ENCODE data around the gene NEIL1.
"Not testable (repeated sequence)": the region's sequence is repeated elsewhere in the genome, so short reads cannot be mapped to it uniquely, and the experiment has no call there.

The NEIL1 gene

DNA sequence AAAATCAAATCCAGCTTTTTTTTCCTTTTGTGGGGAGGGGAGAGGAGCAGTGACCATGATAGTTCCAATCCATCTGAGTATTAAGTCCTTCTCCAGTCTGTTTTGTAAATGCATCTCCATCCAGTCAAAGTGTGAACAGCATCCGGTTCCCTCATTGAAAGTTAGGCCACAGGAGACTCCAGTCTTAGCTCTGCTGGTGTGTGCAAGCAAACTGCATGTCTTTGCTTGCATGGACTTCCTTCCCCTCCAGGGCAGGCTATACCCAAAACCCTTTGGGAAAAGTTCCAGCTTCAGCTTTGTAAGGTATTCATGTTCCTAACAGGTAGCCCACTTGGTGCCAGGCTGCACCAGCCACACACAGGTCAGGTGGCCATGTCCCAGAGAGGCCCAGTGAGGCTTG lies 24.6 kb downstream of the NEIL1 start:
- no peak for DNase-seq (ENCODE audit: low read depth in 2 of 2, low spot score in 1 of 2)

DNA sequence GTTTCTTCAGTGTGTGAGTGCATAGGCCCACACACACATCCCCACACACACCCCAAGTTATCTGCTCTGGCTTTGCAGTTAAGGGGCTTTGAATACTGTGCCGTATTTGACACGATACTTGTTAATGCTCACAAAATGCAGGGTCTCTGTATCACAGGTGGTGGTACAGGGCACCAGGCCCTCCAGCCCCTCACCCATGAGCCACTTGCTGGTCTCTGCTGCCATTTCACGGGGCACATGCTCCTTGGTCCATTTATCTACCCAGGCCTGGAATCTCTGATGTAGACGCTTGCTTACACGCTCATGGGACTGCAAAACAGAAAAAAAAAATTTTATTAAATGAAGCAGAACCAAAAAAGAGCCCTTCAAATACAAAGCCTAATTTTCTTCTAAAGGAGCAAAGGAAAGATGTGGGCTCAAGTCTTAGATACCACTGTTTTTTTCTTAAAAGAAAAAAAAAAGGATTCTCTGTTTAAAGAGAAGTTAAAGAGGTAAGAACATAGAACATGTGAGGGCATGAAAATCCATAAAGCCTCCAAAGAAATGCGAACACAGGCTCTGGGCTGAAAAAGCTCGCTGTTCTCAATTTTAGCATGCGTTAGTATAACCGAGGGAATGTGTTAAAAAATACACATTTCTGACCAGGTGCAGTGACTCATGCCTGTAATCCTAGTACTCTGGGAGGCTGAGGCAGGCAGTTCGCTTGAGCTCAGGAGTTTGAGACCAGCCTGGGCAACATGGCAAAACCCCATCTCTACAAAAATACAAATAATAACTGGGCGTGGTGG lies 25.3 kb downstream of the NEIL1 start:
- DNase-seq (ENCODE audit: low read depth in 2 of 2, low spot score in 1 of 2), result no peak

DNA sequence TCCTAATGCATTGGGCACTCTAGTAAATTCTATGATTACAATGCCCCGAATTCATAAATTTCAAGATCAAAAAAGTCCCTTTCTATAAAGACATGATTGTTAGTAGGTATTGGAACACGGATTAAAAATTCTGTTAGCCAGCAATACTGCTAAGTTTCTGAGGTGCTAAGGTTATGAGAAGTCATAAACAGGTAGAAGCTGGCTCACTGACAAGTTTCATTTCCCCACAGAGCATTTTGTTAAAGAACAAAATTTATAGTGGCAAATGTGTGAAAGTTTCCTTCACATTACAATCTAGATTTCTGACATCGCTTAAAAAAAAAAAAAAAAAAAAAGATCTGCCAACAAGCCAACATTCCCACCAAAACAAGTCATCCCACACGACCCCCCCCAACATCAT lies 33.9 kb downstream of the NEIL1 start:
- no peak for DNase-seq (ENCODE audit: low read depth in 2 of 2, low spot score in 1 of 2)

DNA sequence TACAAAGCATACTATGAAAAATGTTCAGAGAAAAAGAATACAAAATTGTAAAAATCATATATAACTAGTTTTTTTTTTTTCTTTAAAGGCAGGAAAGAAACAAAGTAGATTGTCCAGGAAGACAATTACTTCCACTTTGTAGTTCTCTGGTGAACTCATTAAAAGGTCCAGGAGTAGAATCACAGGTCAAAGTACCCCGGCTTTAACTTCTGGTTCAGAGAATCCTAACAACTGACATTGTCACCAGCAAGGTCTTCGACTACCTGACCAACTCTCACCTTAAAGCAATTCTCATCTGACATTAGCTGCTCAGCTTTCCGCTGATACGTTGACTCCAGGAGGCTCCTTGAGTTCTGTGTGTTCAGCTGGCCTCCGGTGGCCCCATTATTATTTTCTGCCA lies 37.1 kb downstream of the NEIL1 start:
- DNase-seq (ENCODE audit: low read depth in 2 of 2, low spot score in 1 of 2), result not testable (repeated sequence)

DNA sequence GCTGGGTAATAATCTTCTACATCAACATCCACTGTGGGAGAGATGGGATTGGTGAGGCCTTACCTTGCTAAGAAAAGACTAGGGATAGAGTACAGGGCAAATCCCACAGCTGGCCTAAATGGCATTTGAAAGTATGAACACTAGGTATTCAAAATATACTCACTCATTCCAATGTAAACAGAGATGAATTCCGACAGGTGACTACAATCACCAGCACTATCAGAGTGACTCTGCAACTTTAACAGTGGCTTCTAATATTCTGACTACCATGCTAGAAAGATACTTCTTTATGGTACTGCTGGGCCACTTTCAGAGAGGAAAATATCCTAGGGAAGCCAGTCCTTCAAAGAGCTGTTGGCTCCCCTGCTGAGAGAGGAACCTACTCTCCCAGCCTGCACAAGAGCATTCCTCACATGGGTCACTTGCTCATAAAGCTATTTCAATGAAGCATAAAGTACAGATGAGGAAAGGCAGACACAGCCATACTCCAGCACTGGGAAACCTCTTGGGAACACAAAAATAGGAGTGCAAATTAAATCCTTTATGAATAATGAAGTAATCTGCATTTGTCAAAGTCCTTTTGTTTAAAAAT lies 43.0 kb downstream of the NEIL1 start:
- DNase-seq (ENCODE audit: low read depth in 2 of 2, low spot score in 1 of 2), result no peak

- no peak for DNase-seq (ENCODE audit: low read depth in 2 of 2, low spot score in 1 of 2)
Observed at GRCh38 chr15:75397494-75397893, 50.7 kb downstream of the NEIL1 start.

- DNase-seq (ENCODE audit: low read depth in 2 of 2, low spot score in 1 of 2), result no peak
Observed at GRCh38 chr15:75403892-75404291, 57.1 kb downstream of the NEIL1 start.

Data from stimulated activated CD8-positive, alpha-beta memory T cell treated with anti-CD3 and anti-CD28 coated beads, Interleukin-4, amount 100 ng/mL, for 4 hours (primary cell).